Cerebellar nuclear complex (tissue), 1 donor: ENCODE results near the gene POR.

Experiments
- DNase-seq, 2 experiments: peaks; one replicate each; lab custom pipeline; 2025; lab: John Stamatoyannopoulos, UW

POR gene

GRCh38 chr7:75979759-75980429 lies 64.9 kb downstream of the POR start:
- no peak for DNase-seq

GRCh38 chr7:75980430-75981202 lies 65.7 kb downstream of the POR start:
- DNase-seq = no peak

DNA sequence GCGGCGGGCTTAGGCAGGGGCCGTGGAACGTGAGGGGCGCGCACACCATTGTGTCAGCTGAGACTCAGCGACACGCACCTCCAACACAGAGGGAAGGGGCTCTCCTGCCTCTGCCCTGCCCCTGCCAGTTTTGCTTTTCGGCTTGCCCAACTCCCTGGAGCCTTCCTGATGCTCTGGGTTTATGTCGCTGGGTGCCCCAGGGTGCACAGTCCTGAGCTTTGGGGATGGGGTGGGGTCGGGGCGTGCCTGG lies 66.2 kb downstream of the POR start:
- DNase-seq = no peak

DNA sequence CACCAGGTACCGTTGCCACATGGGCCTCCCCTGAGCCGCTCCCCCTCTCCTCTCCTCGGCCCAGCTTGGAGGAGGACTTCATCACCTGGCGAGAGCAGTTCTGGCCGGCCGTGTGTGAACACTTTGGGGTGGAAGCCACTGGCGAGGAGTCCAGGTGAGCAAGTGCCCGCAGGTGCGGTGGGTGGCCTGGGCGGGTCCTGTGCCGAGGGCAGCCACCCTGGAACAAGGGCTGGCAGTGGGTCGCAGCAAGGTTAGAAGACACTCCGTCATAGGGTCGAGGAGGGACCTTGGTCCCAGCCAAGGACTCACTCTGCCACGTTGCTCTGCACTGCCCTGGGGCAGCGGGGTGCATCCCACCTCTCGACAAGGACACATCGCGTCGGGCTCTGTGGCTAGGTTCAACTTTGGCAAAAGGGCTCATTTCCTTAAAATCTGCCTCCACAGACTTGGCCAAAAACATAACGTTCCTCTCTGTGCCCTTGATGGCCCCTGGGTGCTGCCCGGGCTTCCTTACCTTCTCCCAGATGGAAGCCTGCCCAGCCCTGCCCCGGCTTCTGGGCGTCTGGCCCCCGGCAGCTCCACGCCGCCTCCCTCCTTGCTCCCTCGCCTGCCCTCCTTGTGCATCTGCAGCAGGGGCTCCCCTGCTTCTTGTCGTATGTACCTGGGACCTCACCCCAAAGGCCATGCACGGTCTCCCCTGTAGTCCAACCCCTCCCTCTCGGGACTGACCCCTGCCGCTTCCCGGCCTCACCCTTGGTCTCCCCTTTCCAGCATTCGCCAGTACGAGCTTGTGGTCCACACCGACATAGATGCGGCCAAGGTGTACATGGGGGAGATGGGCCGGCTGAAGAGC lies 66.7 kb downstream of the POR start:
- DNase-seq = no peak

- DNase-seq = no peak
Observed at GRCh38 chr7:75982306-75983064, 67.5 kb downstream of the POR start.

- DNase-seq = no peak
Observed at GRCh38 chr7:75983471-75984129, 68.6 kb downstream of the POR start.

DNA sequence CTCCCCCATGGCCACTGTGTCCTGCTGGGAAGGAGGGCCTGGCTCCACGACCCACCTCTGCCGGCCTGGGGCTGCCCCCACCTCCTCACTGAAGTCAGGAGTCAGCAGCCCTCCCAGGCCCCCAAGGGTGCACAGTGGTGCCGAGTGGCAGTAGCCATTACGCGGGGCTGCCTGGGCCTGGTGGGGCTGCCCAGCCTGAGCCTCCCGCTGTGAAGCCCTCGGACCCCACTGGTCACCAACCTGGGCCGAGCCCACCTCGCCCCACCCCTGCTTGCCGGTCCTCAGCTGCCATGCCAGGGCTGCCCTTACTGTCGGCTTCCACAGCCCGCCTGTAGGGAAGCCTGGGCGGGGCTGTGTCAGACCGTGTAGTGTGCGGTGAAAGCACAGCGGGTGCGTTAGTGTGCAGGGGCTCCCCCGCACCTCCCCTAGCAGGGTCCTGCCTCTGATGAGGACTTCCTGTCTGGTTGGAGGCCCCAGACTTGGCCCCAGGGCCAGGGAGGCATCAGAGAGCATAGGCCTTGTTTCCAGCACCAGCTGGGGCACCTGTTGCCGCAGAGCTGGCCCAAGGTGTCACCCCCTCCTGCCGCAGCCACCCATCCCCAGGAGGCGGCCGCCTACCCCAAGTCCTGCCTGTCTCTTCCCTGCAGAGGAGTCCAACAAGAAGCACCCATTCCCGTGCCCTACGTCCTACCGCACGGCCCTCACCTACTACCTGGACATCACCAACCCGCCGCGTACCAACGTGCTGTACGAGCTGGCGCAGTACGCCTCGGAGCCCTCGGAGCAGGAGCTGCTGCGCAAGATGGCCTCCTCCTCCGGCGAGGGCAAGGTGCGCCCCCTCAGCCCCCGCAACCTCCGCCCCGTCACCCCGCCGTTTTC lies 69.4 kb downstream of the POR start:
- no peak for DNase-seq

- no peak for DNase-seq
Observed at GRCh38 chr7:75985009-75985517, 70.1 kb downstream of the POR start.

- no peak for DNase-seq
Observed at GRCh38 chr7:75985518-75986146, 70.7 kb downstream of the POR start.

DNA sequence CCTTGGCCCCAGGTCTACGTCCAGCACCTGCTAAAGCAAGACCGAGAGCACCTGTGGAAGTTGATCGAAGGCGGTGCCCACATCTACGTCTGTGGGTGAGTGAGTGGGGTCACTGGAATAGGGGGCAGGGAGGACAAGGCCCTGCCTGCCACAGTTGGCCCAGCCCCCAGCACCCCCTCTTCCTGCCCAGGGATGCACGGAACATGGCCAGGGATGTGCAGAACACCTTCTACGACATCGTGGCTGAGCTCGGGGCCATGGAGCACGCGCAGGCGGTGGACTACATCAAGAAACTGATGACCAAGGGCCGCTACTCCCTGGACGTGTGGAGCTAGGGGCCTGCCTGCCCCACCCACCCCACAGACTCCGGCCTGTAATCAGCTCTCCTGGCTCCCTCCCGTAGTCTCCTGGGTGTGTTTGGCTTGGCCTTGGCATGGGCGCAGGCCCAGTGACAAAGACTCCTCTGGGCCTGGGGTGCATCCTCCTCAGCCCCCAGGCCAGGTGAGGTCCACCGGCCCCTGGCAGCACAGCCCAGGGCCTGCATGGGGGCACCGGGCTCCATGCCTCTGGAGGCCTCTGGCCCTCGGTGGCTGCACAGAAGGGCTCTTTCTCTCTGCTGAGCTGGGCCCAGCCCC lies 71.3 kb downstream of the POR start:
- DNase-seq = no peak

GRCh38 chr7:75987026-75987804 lies 72.3 kb downstream of the POR start:
- no peak for DNase-seq

DNA sequence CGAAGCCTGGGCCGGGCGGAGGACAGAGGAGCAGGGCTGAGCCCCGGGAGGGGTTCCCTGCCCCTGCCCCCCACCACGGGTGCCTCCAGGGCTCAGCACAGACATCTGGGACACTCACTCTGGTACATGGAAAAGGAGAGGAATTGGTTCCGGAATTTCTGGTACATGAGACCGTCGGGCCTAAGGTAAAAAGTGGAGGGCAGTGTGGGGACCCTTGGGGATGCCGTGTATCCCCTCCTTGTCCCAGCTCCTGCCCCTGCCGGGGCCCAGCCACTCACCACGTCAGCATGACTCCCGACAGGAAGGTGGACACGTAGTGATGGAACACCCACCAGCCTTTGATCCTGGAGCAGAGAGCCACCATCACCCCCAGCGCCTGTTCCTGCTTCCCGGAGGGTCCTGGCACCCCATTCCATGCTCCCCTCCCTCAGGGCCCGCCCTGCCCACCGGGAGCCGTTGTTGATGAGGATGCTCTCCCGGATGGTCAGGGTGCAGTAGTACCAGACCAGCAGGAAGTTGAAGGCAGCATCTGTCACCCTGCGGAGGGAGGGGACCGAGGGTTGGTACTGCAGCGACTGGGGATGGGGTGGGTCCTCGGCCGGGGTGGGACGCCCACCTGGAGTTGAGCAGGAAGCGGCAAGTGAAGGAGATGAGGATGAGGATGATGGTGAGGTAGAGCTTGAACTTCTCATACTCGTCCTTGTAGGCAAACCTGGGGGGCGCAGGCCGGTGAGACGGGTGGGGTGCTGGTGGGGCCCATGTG lies 73.0 kb downstream of the POR start:
- DNase-seq = no peak

DNA sequence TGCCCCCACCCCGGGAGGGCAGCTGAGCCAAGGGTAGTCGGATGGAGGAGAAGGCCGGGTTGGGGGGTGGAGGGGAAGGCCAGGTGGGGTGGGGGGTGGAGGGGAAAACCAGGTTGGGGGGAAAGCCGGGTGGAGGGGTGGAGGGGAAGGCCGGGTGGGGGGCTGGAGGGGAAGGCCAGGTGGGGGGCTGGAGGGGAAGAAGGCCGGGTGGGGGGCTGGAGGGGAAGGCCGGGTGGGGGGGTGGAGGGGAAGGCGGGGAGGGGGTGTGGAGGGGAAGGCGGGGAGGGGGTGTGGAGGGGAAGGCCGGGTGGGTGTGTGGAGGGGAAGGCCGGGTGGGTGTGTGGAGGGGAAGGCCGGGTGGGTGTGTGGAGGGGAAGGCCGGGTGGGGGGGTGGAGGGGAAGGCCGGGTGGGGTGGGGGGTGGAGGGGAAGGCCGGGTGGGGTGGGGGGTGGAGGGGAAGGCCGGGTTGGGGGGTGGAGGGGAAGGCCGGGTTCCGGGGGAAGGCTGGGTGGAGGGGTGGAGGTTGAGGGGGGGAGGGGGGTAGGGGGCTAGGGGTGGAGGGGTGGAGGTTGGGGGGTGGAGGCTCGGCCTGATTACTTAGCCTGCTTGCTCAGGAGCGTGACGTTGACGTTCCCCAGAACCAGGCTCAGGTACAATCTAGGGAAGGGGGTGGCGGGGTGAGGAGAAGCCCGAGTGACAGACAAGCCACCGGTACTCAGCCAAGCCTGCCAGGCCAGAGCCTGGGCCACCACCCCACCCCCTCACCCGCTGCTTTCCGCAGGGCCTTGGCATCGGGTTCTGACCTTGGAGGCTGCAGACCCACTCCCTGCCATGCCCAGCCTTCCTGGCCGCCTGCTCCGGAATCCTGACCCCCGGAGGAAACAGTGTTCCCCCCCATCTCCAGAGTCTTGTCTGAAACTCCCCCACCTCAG lies 73.9 kb downstream of the POR start:
- DNase-seq = no peak

DNA sequence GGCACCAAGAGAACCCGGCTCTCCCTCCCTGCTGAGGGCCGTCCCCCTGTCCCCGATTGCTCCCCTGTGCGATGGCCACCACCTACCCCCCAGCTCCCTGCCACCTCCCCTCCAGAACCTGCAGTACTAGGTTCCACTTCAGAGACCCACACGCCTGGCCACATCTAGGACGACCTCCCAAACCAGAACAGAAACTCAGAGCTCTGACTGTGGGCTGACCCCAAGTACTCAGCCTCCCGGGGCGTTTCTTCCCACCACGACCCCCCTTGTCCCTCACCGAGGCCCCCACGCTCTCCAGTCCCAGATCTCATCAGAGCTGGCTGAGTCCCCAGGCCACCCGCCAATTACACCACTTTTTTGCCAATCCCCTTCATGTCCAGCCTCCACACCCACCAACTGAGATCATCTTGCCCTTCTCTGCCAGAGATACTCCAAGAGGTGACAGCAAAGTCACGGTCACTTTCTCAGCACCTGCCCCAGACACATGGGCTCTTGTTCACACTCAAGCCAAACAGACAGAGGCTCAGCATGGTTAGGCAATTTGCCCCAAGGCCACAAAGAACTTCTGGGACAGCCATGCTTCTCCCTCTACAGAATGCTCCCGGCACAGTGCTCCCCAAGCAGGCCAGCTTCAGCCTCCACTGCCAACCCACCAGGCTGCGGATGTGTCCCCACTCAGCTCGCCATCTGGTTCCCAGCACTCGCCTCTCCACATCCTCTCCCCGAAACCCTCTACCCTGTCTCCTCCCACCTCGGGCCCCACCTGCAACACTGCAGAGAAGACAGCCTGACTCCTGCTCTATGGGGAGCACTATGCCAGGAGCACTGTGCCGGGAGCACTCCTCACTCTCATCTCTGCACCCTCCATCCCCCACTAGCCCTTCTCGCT lies 74.8 kb downstream of the POR start:
- DNase-seq = no peak

GRCh38 chr7:75991531-75992082 lies 76.7 kb downstream of the POR start:
- DNase-seq = no peak
